DMS53 (cell line): ENCODE measurements around the gene YKT6.
A peak's percentile ranks its signal among the peaks of the same experiment; 100 is the strongest.
"Not testable (repeated sequence)": the region's sequence is repeated elsewhere in the genome, so short reads cannot be mapped to it uniquely, and the experiment has no call there.

ENCODE experiments used
- DNase-seq: peaks from one replicate; lab custom pipeline; 2025; lab: John Stamatoyannopoulos, UW

YKT6 gene

GRCh38 chr7:44172352-44172751 is 28.4 kb upstream of the YKT6 start:
- no peak for DNase-seq

GRCh38 chr7:44172803-44173424 is 27.9 kb upstream of the YKT6 start:
- DNase-seq: no peak

- DNase-seq: no peak
These were observed 26.7 kb upstream of the YKT6 start for GRCh38 chr7:44173911-44174693.

GRCh38 chr7:44174694-44174948 is 26.2 kb upstream of the YKT6 start:
- not testable (repeated sequence) for DNase-seq

GRCh38 chr7:44175730-44176129 is 25.0 kb upstream of the YKT6 start:
- no peak for DNase-seq

- no peak for DNase-seq
These were observed 24.3 kb upstream of the YKT6 start for GRCh38 chr7:44176486-44176885.

- DNase-seq: peak; percentile 28
These were observed 23.1 kb upstream of the YKT6 start for GRCh38 chr7:44177570-44178131.

GRCh38 chr7:44180631-44181030 is 20.1 kb upstream of the YKT6 start:
- no peak for DNase-seq

GRCh38 chr7:44182827-44183226 is 18.0 kb upstream of the YKT6 start:
- DNase-seq: no peak

- DNase-seq: no peak
These were observed 17.4 kb upstream of the YKT6 start for GRCh38 chr7:44183386-44183785.

- peak; percentile 76 for DNase-seq
These were observed 16.4 kb upstream of the YKT6 start for GRCh38 chr7:44184206-44184872.

- DNase-seq: peak; percentile 22
These were observed 15.8 kb upstream of the YKT6 start for GRCh38 chr7:44184873-44185446.

GRCh38 chr7:44185729-44186128 is 15.0 kb upstream of the YKT6 start:
- DNase-seq: peak; percentile 59

- no peak for DNase-seq
These were observed 14.0 kb upstream of the YKT6 start for GRCh38 chr7:44186736-44187135.

GRCh38 chr7:44187636-44188416 is 13.0 kb upstream of the YKT6 start:
- no peak for DNase-seq

- no peak for DNase-seq
These were observed 12.1 kb upstream of the YKT6 start for GRCh38 chr7:44188480-44189225.

GRCh38 chr7:44189286-44189992 is 11.3 kb upstream of the YKT6 start, which contains the start of gene GCK:
Gene GCK, minus strand, starts transcription at chr7:44189439. Its CDS starts 486 bp downstream, at chr7:44188953.
- DNase-seq: peak; percentile 93

GRCh38 chr7:44189993-44190872 is 10.5 kb upstream of the YKT6 start:
- no peak for DNase-seq

GRCh38 chr7:44191171-44191570 is 9.6 kb upstream of the YKT6 start:
- no peak for DNase-seq
